ENCODE data around the gene KCNJ18.
"Not testable (repeated sequence)": the region's sequence is repeated elsewhere in the genome, so short reads cannot be mapped to it uniquely, and the experiment has no call there.

Gene KCNJ18

GRCh38 chr17:21737015-21737580 lies 44.8 kb downstream of the KCNJ18 start:
- H3K27me3 Mint-ChIP-seq; H3K9me3 Mint-ChIP-seq; H3K4me1 Mint-ChIP-seq (ENCODE audit: low read depth); intact Hi-C loops (cut with micrococcal nuclease); H3K4me3 Mint-ChIP-seq; H3K36me3 Mint-ChIP-seq (ENCODE audit: low read depth); H3K27ac Mint-ChIP-seq: not testable (repeated sequence)

- H3K4me1 Mint-ChIP-seq (ENCODE audit: low read depth); H3K27me3 Mint-ChIP-seq; intact Hi-C loops (cut with micrococcal nuclease); H3K4me3 Mint-ChIP-seq; H3K36me3 Mint-ChIP-seq (ENCODE audit: low read depth); H3K27ac Mint-ChIP-seq; H3K9me3 Mint-ChIP-seq: not testable (repeated sequence)
Measured at GRCh38 chr17:21738241-21738640, 45.9 kb downstream of the KCNJ18 start.

- intact Hi-C loops (cut with micrococcal nuclease); H3K36me3 Mint-ChIP-seq (ENCODE audit: low read depth); H3K9me3 Mint-ChIP-seq; H3K4me1 Mint-ChIP-seq (ENCODE audit: low read depth); H3K27ac Mint-ChIP-seq; H3K27me3 Mint-ChIP-seq; H3K4me3 Mint-ChIP-seq: not testable (repeated sequence)
Measured at GRCh38 chr17:21738877-21739474, 46.7 kb downstream of the KCNJ18 start.

GRCh38 chr17:21739485-21739884 lies 47.2 kb downstream of the KCNJ18 start:
- H3K27ac Mint-ChIP-seq; intact Hi-C loops (cut with micrococcal nuclease); H3K4me1 Mint-ChIP-seq (ENCODE audit: low read depth); H3K4me3 Mint-ChIP-seq; H3K9me3 Mint-ChIP-seq; H3K36me3 Mint-ChIP-seq (ENCODE audit: low read depth); H3K27me3 Mint-ChIP-seq: not testable (repeated sequence)

- H3K9me3 Mint-ChIP-seq; H3K27me3 Mint-ChIP-seq; H3K4me1 Mint-ChIP-seq (ENCODE audit: low read depth); H3K4me3 Mint-ChIP-seq; H3K36me3 Mint-ChIP-seq (ENCODE audit: low read depth); H3K27ac Mint-ChIP-seq; intact Hi-C loops (cut with micrococcal nuclease): not testable (repeated sequence)
Measured at GRCh38 chr17:21740836-21741235, 48.5 kb downstream of the KCNJ18 start.

GRCh38 chr17:21741520-21741919 lies 49.2 kb downstream of the KCNJ18 start:
- H3K27me3 Mint-ChIP-seq; H3K4me3 Mint-ChIP-seq; H3K9me3 Mint-ChIP-seq; H3K4me1 Mint-ChIP-seq (ENCODE audit: low read depth); intact Hi-C loops (cut with micrococcal nuclease); H3K27ac Mint-ChIP-seq; H3K36me3 Mint-ChIP-seq (ENCODE audit: low read depth): not testable (repeated sequence)

- Mint-ChIP-seq H3K27ac (no peak overlapping the region), H3K9me3 (no peaks in the 10 kb centered on the region), H3K4me1 (ENCODE audit: low read depth) (no peaks in the 10 kb centered on the region), H3K27me3 (no peaks in the 10 kb centered on the region), H3K36me3 (ENCODE audit: low read depth) (no peaks in the 10 kb centered on the region), H3K4me3 (no peak overlapping the region)
- intact Hi-C loops (cut with micrococcal nuclease): no loop called here
Measured at GRCh38 chr17:21742326-21742725, 50.0 kb downstream of the KCNJ18 start.

- H3K4me3 Mint-ChIP-seq; H3K4me1 Mint-ChIP-seq (ENCODE audit: low read depth); H3K27me3 Mint-ChIP-seq; H3K27ac Mint-ChIP-seq; H3K36me3 Mint-ChIP-seq (ENCODE audit: low read depth); H3K9me3 Mint-ChIP-seq; intact Hi-C loops (cut with micrococcal nuclease): not testable (repeated sequence)
Measured at GRCh38 chr17:21744151-21744550, 51.8 kb downstream of the KCNJ18 start.

GRCh38 chr17:21744621-21745020 lies 52.3 kb downstream of the KCNJ18 start:
- H3K4me3 Mint-ChIP-seq; H3K27me3 Mint-ChIP-seq; H3K27ac Mint-ChIP-seq; intact Hi-C loops (cut with micrococcal nuclease); H3K9me3 Mint-ChIP-seq; H3K4me1 Mint-ChIP-seq (ENCODE audit: low read depth); H3K36me3 Mint-ChIP-seq (ENCODE audit: low read depth): not testable (repeated sequence)

GRCh38 chr17:21745385-21746054 lies 53.2 kb downstream of the KCNJ18 start:
- H3K27ac Mint-ChIP-seq; H3K4me1 Mint-ChIP-seq (ENCODE audit: low read depth); H3K9me3 Mint-ChIP-seq; H3K4me3 Mint-ChIP-seq; H3K27me3 Mint-ChIP-seq; intact Hi-C loops (cut with micrococcal nuclease); H3K36me3 Mint-ChIP-seq (ENCODE audit: low read depth): not testable (repeated sequence)

GRCh38 chr17:21746415-21746814 lies 54.1 kb downstream of the KCNJ18 start:
- intact Hi-C loops (cut with micrococcal nuclease); H3K4me3 Mint-ChIP-seq; H3K27ac Mint-ChIP-seq; H3K9me3 Mint-ChIP-seq; H3K36me3 Mint-ChIP-seq (ENCODE audit: low read depth); H3K4me1 Mint-ChIP-seq (ENCODE audit: low read depth); H3K27me3 Mint-ChIP-seq: not testable (repeated sequence)

- peaks cover 17% of the 10 kb centered on the region for H3K9me3 Mint-ChIP-seq
- H3K36me3 Mint-ChIP-seq (ENCODE audit: low read depth); intact Hi-C loops (cut with micrococcal nuclease); H3K27ac Mint-ChIP-seq; H3K4me1 Mint-ChIP-seq (ENCODE audit: low read depth); H3K4me3 Mint-ChIP-seq; H3K27me3 Mint-ChIP-seq: not testable (repeated sequence)
Measured at GRCh38 chr17:21747195-21747915, 55.0 kb downstream of the KCNJ18 start.

GRCh38 chr17:21748686-21749085 lies 56.4 kb downstream of the KCNJ18 start:
- H3K4me3 Mint-ChIP-seq; H3K27me3 Mint-ChIP-seq; H3K36me3 Mint-ChIP-seq (ENCODE audit: low read depth); intact Hi-C loops (cut with micrococcal nuclease); H3K4me1 Mint-ChIP-seq (ENCODE audit: low read depth); H3K27ac Mint-ChIP-seq: not testable (repeated sequence)
- H3K9me3 Mint-ChIP-seq: peaks cover 22% of the 10 kb centered on the region

GRCh38 chr17:21749696-21750531 lies 57.6 kb downstream of the KCNJ18 start:
- H3K36me3 Mint-ChIP-seq (ENCODE audit: low read depth); H3K27me3 Mint-ChIP-seq; H3K27ac Mint-ChIP-seq; intact Hi-C loops (cut with micrococcal nuclease); H3K4me1 Mint-ChIP-seq (ENCODE audit: low read depth); H3K4me3 Mint-ChIP-seq: not testable (repeated sequence)
- peaks cover 27% of the 10 kb centered on the region for H3K9me3 Mint-ChIP-seq
